HCT116 (cell line): ENCODE data around the gene PRDM12. TPM values are rescaled to one million over a fixed set of nuclear protein-coding genes. Genes with fewer than 3 reads are reported as not detected.

Experiments used
- ATAC-seq: fragments of 200-7000 bp; cut with Tn5 transposase; 2 replicates; pipeline ENCODE4 v1.9.1; 2020; ENCODE audit warnings: mild to moderate bottlenecking, moderate library complexity
- BruUV-seq: library from RNA; stranded (reverse); fragments of 400-500 nt; replicated peaks from 2 replicates; lab custom pipeline; 2021; lab: Mats Ljungman, UMichigan
- CTCF ChIA-PET: fragments of 300-600 bp; sonication (Branson Sonifier 250); formaldehyde crosslinking; loops from one replicate; lab custom pipeline; 2021; ENCODE audit warnings: antibody characterized with exemption; lab: Charles Lee
- POLR2A ChIA-PET: fragments of 300-600, 350-600 bp; sonication (Branson Sonifier 250); formaldehyde crosslinking; loops from one replicate; lab custom pipeline; 2021; ENCODE audit warnings: antibody characterized with exemption; lab: Charles Lee
- RAD21 ChIA-PET, 2 experiments: fragments of 300-600 bp; sonication (Branson Sonifier 250); formaldehyde crosslinking; loops; one replicate each; lab custom pipeline; 2023; ENCODE audit warnings: low total read pairs in 2 of 2; ENCODE audit not compliant: uncharacterized antibody in 2 of 2, unreplicated experiment in 2 of 2, low non-redundant PET in 1 of 2; lab: Charles Lee
- DNase-seq: peaks from one replicate; pipeline ENCODE4 v3.0.0-alpha.2; 2010; ENCODE audit warnings: low read depth, low spot score
- H2AFZ ChIP-seq: fragments of 200-600 bp; shearing (Covaris generic), sonication (generic); 2 replicates; pipeline ENCODE4 v1.6.1; 2017; ENCODE audit warnings: low read depth, mixed run types, mixed read lengths, antibody characterized with exemption, low read length; ENCODE audit not compliant: poor library complexity, severe bottlenecking
- H3K27ac ChIP-seq: 2 replicates; pipeline ENCODE4 v1.5.1; 2012; ENCODE audit warnings: low read depth, low read length
- H3K27me3 ChIP-seq: fragments of 200-600 bp; sonication (generic); 2 replicates; pipeline ENCODE4 v1.6.1; 2016; ENCODE audit warnings: mixed run types, low read length, mixed read lengths; ENCODE audit not compliant: insufficient read depth
- H3K36me3 ChIP-seq, 2 experiments: fragments of 200-500 bp in 1 of 2; fragments of 200-600 bp in 1 of 2; sonication (Bioruptor generic) in 1 of 2; sonication (generic) in 1 of 2; 2 replicates each; pipeline versions ENCODE4 v1.5.1 to v1.6.1; 2014 to 2016; ENCODE audit warnings: low read length in 2 of 2, inconsistent platforms in 1 of 2, mixed read lengths in 1 of 2, mixed run types in 1 of 2; ENCODE audit not compliant: insufficient read depth in 2 of 2, control insufficient read depth in 1 of 2
- H3K4me1 ChIP-seq, 2 experiments: fragments of 200-600 bp in 1 of 2; sonication (generic) in 1 of 2; 2 replicates each; pipeline versions ENCODE4 v1.5.1 to v1.6.1; 2012 to 2017; ENCODE audit warnings: low read length in 2 of 2, inconsistent platforms in 1 of 2, mild to moderate bottlenecking in 1 of 2, mixed read lengths in 1 of 2, mixed run types in 1 of 2, moderate library complexity in 1 of 2; ENCODE audit not compliant: insufficient read depth in 2 of 2, control insufficient read depth in 1 of 2
- H3K4me2 ChIP-seq: fragments of 200-600 bp; sonication (generic); 2 replicates; pipeline ENCODE4 v1.6.1; 2017; ENCODE audit warnings: mixed run types, low read length, mixed read lengths
- H3K4me3 ChIP-seq, 2 experiments: fragments of 200-600 bp in 1 of 2; sonication (generic) in 1 of 2; replicated peaks in 1 of 2; 2 replicates each; pipeline ENCODE4 v1.5.1; 2011 to 2016; ENCODE audit warnings: low read length in 2 of 2, control low read depth in 1 of 2, low read depth in 1 of 2, mild to moderate bottlenecking in 1 of 2, mixed read lengths in 1 of 2, mixed run types in 1 of 2
- H3K79me2 ChIP-seq: fragments of 200-600 bp; sonication (generic); 2 replicates; pipeline ENCODE4 v1.6.1; 2017; ENCODE audit warnings: mild to moderate bottlenecking, mixed run types, low read length, moderate library complexity, mixed read lengths; ENCODE audit not compliant: insufficient read depth
- H3K9ac ChIP-seq: fragments of 200-600 bp; sonication (generic); 2 replicates; pipeline ENCODE4 v1.6.1; 2016; ENCODE audit warnings: low read length, mixed read lengths
- H3K9me2 ChIP-seq: fragments of 200-600 bp; sonication (generic), shearing (Covaris generic); 2 replicates; pipeline ENCODE4 v1.6.1; 2017; ENCODE audit warnings: mixed run types, mild to moderate bottlenecking, moderate library complexity; ENCODE audit not compliant: insufficient read depth
- H3K9me3 ChIP-seq, 2 experiments: fragments of 200-500 bp in 1 of 2; fragments of 200-600 bp in 1 of 2; sonication (Bioruptor generic) in 1 of 2; sonication (generic) in 1 of 2; 2 replicates each; pipeline ENCODE4 v1.6.1; 2014 to 2017; ENCODE audit warnings: low read length in 2 of 2, mixed read lengths in 2 of 2, inconsistent platforms in 1 of 2, low read depth in 1 of 2, mild to moderate bottlenecking in 1 of 2, mixed run types in 1 of 2, moderate library complexity in 1 of 2; ENCODE audit not compliant: control insufficient read depth in 1 of 2, insufficient read depth in 1 of 2
- H4K20me1 ChIP-seq: fragments of 200-600 bp; sonication (generic), shearing (Covaris generic); 2 replicates; pipeline ENCODE4 v1.6.1; 2017; ENCODE audit warnings: mixed run types, mild to moderate bottlenecking, moderate library complexity; ENCODE audit not compliant: insufficient read depth
- ATF3 ChIP-seq: IDR thresholded peaks from 2 replicates; pipeline ENCODE4 v1.6.1; 2012
- CEBPB ChIP-seq: IDR thresholded peaks from 2 replicates; pipeline ENCODE4 v1.6.1; 2012; ENCODE audit warnings: low read depth
- EGR1 ChIP-seq: IDR thresholded peaks from 2 replicates; pipeline ENCODE4 v1.6.1; 2012; ENCODE audit warnings: low read depth
- EZH2 ChIP-seq: fragments of 200-600 bp; sonication (generic); IDR thresholded peaks from 2 replicates; pipeline ENCODE4 v1.6.1; 2017; ENCODE audit warnings: antibody characterized with exemption, mixed run types
- MAX ChIP-seq: IDR thresholded peaks from 2 replicates; pipeline ENCODE4 v1.6.1; 2012
- POLR2AphosphoS5 ChIP-seq: IDR thresholded peaks from 2 replicates; pipeline ENCODE4 v1.6.1; 2011; ENCODE audit warnings: mild to moderate bottlenecking, low read depth, low read length, moderate library complexity
- RAD21 ChIP-seq: IDR thresholded peaks from 2 replicates; pipeline ENCODE4 v1.6.1; 2012; ENCODE audit warnings: low read depth, mild to moderate bottlenecking
- SIN3A ChIP-seq: IDR thresholded peaks from 2 replicates; pipeline ENCODE4 v1.6.1; 2012; ENCODE audit warnings: low read depth
- SRF ChIP-seq: IDR thresholded peaks from 2 replicates; pipeline ENCODE4 v1.6.1; 2012; ENCODE audit warnings: low read depth
- YY1 ChIP-seq: IDR thresholded peaks from 2 replicates; pipeline ENCODE4 v1.6.1; 2011; ENCODE audit warnings: low read length, low read depth, moderate library complexity, mild to moderate bottlenecking; ENCODE audit not compliant: insufficient replicate concordance; ENCODE audit errors: extremely low read depth
- ZNF274 ChIP-seq: fragments of 200-500 bp; sonication (Bioruptor generic); IDR thresholded peaks from 2 replicates; pipeline ENCODE4 v1.6.1; 2014; ENCODE audit warnings: mild to moderate bottlenecking, low read depth, low read length, inconsistent platforms
- intact Hi-C: fragments of 100-400 bp; cut with micrococcal nuclease; formaldehyde crosslinking; loops from 2 replicates; pipeline ENCODE4 v1.10.0; 2022
- total RNA-seq: library from RNA; stranded (reverse); gene quantifications from one replicate; pipeline ENCODE4 v1.2.1, GENCODE V29; 2021; ENCODE audit not compliant: unreplicated experiment
- TF ChIP-seq, protein P1 (sequence below), 3 experiments: fragments of 200-600 bp in 1 of 3; sonication (generic) in 1 of 3; IDR thresholded peaks in 2 of 3; conservative IDR thresholded peaks in 1 of 3; 2 replicates each; pipeline ENCODE4 v1.5.1; 2012 to 2017; ENCODE audit warnings: low read depth in 2 of 3, low read length in 2 of 3, antibody characterized with exemption in 1 of 3, borderline replicate concordance in 1 of 3, control low read depth in 1 of 3, mild to moderate bottlenecking in 1 of 3, mixed read lengths in 1 of 3, mixed run types in 1 of 3, moderate library complexity in 1 of 3; ENCODE audit not compliant: insufficient read depth in 1 of 3

PRDM12 gene
- total RNA-seq, 1 experiment from 2014 or later, result 0.54 TPM

DNA sequence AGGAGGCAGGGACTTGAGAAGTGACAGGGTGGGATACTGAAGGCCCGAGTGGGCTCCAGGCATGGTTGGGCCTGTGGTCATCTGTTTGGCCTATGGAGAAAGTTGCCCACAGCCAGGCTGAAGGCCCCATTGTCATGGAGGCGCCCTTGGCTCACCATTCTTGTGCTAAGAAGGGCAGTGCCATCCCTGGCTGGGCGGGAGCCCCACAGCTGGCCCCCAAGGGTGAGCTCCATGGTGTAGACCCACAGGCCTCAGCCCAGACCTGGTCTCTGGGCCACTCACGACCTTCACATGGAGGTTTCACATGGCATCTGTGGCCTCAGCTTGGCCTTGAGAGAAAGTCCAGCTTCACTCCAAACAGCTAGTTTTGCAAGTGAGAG is 34.3 kb upstream of the PRDM12 start:
- Histone ChIP-seq H3K4me3 (no peak overlapping the region), H3K9me2 (no peaks in the 10 kb centered on the region), H3K4me1 (no peaks in the 10 kb centered on the region), H2AFZ (no peak overlapping the region), H3K79me2 (peaks cover 4% of the 10 kb centered on the region; the same call in 1 of the 2 replicates), H3K36me3 (peaks cover 30 to 39% of the 10 kb centered on the region in 2 experiments; a peak in 3 of 4 replicates), H3K4me2 (no peak overlapping the region), H4K20me1 (no peaks in the 10 kb centered on the region), H3K9ac (no peak overlapping the region), H3K9me3 (no peaks in the 10 kb centered on the region), H3K27ac (no peak overlapping the region), H3K27me3 (no peaks in the 10 kb centered on the region)
- ChIA-PET RAD21 (no interaction called here), POLR2A (no interaction called here), CTCF (no interaction called here)
- TF ChIP-seq CEBPB (no peak), YY1 (no peak), SIN3A (no peak), RAD21 (no peak), EGR1 (no peak), POLR2AphosphoS5 (no peak), MAX (no peak), EZH2 (no peak)
- ATAC-seq (no peak), DNase-seq (no peak)
- intact Hi-C loops, result no loop called here
- no TSS peak for BruUV-seq

DNA sequence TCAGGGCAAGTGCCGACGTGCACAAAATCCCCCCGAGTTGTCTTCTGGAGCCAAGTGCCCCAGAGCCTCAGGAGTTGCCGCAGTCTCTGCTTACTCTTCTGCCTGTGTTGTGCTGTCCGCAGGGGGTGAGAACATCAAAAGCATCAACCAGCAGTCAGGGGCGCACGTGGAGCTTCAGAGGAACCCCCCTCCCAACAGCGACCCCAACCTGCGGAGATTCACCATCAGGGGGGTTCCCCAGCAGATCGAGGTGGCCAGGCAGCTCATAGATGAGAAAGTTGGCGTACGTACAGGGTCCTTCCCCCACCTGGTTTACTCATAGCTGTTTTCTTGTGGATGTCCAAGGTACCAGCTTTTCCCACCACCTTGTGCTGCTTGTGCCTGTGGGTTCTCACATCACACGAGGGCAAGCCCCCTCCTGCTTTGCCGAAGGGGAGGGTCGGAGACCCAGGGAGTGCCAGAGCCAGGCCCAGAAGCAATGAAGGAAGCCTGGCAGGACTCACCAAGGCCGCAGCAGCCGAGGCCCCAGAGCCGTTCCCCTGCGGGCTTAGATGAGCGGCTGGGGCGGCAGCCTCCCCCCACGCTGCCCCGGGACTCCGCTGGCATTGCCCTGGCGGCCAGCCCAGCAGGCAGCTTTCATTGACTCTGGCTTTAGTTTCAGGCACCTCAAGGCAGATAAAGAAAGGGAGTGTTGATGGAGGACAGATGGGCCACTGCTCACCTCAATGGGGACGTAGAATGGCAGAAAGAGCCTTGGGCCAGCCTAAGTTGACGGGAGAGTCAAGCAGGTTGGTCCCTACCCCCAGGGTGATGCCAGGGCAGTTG is 33.7 kb upstream of the PRDM12 start:
- CTCF ChIA-PET, result no interaction called here
- no peak for DNase-seq
- H3K4me2 ChIP-seq, result no peak overlapping the region
- H3K4me3 ChIP-seq, result no peak overlapping the region
- intact Hi-C loops, result no loop called here
- no peaks in the 10 kb centered on the region for H3K9me2 ChIP-seq
- no peaks in the 10 kb centered on the region for H3K27me3 ChIP-seq
- peaks cover 27 to 33% of the 10 kb centered on the region in 2 experiments; a peak in 3 of 4 replicates for H3K36me3 ChIP-seq
- POLR2A ChIA-PET, result no interaction called here
- H3K27ac ChIP-seq, result no peak overlapping the region
- no peaks in the 10 kb centered on the region for H3K4me1 ChIP-seq
- BruUV-seq, result no TSS peak
- no peaks in the 10 kb centered on the region for H4K20me1 ChIP-seq
- RAD21 ChIA-PET, result no interaction called here
- no peak for ATAC-seq
- peaks cover 4% of the 10 kb centered on the region; the same call in 1 of the 2 replicates for H3K79me2 ChIP-seq
- no peak overlapping the region for H3K9ac ChIP-seq
- H2AFZ ChIP-seq, result no peak overlapping the region
- no peaks in the 10 kb centered on the region for H3K9me3 ChIP-seq
- TF ChIP-seq SIN3A (no peak), CEBPB (no peak), YY1 (no peak), SRF (no peak), MAX (no peak), ZNF274 (no peak), ATF3 (no peak), RAD21 (no peak)
- TF ChIP-seq, protein P1, sequence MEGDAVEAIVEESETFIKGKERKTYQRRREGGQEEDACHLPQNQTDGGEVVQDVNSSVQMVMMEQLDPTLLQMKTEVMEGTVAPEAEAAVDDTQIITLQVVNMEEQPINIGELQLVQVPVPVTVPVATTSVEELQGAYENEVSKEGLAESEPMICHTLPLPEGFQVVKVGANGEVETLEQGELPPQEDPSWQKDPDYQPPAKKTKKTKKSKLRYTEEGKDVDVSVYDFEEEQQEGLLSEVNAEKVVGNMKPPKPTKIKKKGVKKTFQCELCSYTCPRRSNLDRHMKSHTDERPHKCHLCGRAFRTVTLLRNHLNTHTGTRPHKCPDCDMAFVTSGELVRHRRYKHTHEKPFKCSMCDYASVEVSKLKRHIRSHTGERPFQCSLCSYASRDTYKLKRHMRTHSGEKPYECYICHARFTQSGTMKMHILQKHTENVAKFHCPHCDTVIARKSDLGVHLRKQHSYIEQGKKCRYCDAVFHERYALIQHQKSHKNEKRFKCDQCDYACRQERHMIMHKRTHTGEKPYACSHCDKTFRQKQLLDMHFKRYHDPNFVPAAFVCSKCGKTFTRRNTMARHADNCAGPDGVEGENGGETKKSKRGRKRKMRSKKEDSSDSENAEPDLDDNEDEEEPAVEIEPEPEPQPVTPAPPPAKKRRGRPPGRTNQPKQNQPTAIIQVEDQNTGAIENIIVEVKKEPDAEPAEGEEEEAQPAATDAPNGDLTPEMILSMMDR (IDR thresholded peaks at IDR 0.05 in 2 of 3, conservative IDR thresholded peaks at IDR 0.05 in 1 of 3; ENCODE audit: borderline replicate concordance in 1 of 3, insufficient read depth in 1 of 3, low read depth in 2 of 3, low read length in 2 of 3), result no peak
